Esophagus squamous epithelium (tissue), 5 donors: ENCODE data around the gene TMEM8B. TPM values are rescaled to one million over a fixed set of nuclear protein-coding genes. Genes with fewer than 3 reads are reported as not detected.

Experiments
- DNase-seq: peaks from one replicate; lab custom pipeline; 2025; lab: John Stamatoyannopoulos, UW
- H3K27ac ChIP-seq, 4 donors: fragments of 200-600 bp; sonication (generic); one replicate each; pipeline ENCODE4 v1.5.1; 2016 to 2019; ENCODE audit warnings: mild to moderate bottlenecking in 1 of 4
- H3K27me3 ChIP-seq, 4 donors: fragments of 200-600 bp; sonication (generic); 1 replicate in 3 of 4; 2 replicates in 1 of 4; pipeline versions ENCODE4 v1.5.1 to v1.6.0; 2017 to 2021; ENCODE audit warnings: antibody characterized with exemption in 1 of 4
- H3K36me3 ChIP-seq, 3 donors: fragments of 200-600 bp; sonication (generic); one replicate each; pipeline ENCODE4 v1.5.1; 2016 to 2019
- H3K4me1 ChIP-seq, 3 donors: fragments of 200-600 bp; sonication (generic); one replicate each; pipeline ENCODE4 v1.5.1; 2017 to 2019
- H3K4me3 ChIP-seq, 4 donors: fragments of 200-600 bp; sonication (generic); 1 replicate in 3 of 4; 2 replicates in 1 of 4; pipeline ENCODE4 v1.5.1; 2016 to 2019; ENCODE audit warnings: mild to moderate bottlenecking in 2 of 4, moderate library complexity in 1 of 4
- H3K9me3 ChIP-seq, 3 donors: fragments of 200-600 bp; sonication (generic); one replicate each; pipeline ENCODE4 v1.5.1; 2016 to 2019
- POLR2A ChIP-seq, 4 donors: fragments of 450-650 bp; IDR thresholded peaks; one replicate each; pipeline ENCODE4 v1.6.1; 2017; ENCODE audit warnings: antibody characterized with exemption in 4 of 4, mild to moderate bottlenecking in 4 of 4, moderate library complexity in 3 of 4
- WGBS, 2 donors: methylation state at CpG; one replicate each; pipeline ENCODE4 v1.1.5; 2018; 5-methylcytosine and 5-hydroxymethylcytosine counted together
- intact Hi-C: fragments of 100-400 bp; cut with DNase I; formaldehyde crosslinking; loops from one replicate; pipeline ENCODE4 v1.15.0; 2022
- total RNA-seq, 4 donors: library from RNA; depleted of rRNA; stranded (reverse); fragments of >200 nt; gene quantifications; one replicate each; pipeline ENCODE4 v1.1.0, GENCODE V29; 2016
- TF ChIP-seq, protein P1 (sequence below), 6 experiments: fragments of 450-650 bp in 4 of 6; fragments of 200-600 bp in 2 of 6; sonication (generic) in 2 of 6; IDR thresholded peaks; one replicate each; pipeline ENCODE4 v1.5.1; 2016 to 2019; ENCODE audit warnings: antibody characterized with exemption in 6 of 6, mild to moderate bottlenecking in 4 of 6, moderate library complexity in 4 of 6
- donor health status: DM: yes; HTN: yes; CAD: no.

TMEM8B gene
- total RNA-seq, 4 donors from 2014 or later, result 0.35 to 4.8 (median 1.4) TPM

DNA sequence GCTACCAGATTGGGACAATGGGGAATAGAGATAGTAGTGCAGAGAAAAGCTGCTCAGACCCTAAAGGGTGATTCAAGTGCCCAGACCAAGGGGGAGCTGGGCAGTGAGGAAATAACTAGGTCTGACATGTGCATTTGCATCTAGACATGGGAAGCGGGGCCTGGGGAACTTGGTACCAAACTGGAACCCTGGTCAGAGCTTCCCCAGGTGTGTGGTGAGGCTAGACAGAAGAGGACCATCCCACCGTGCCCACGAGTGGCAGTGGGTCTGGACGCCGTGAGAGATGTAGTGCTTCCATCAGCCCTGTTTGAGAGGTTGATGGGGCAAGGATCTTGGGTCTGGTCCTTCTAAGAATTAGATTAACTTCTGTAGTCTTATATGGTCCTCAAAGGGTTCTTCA lies 7.6 kb downstream of the TMEM8B start:
- H3K9me3 ChIP-seq, result no peaks in the 10 kb centered on the region
- no peak for TF ChIP-seq POLR2A (IDR thresholded peaks at IDR 0.05)
- DNase-seq, result no peak
- no peak overlapping the region for H3K4me3 ChIP-seq
- WGBS, 2 donors, result 90 to 91% methylated on average over 5 of the region's 5 CpGs
- H3K27ac ChIP-seq, result no peak overlapping the region
- no peaks in the 10 kb centered on the region for H3K36me3 ChIP-seq
- H3K4me1 ChIP-seq, result peaks cover 5 to 31% (median 11%) of the 10 kb centered on the region in 3 donors
- intact Hi-C loops, result no loop called here
- H3K27me3 ChIP-seq, result peaks cover 0 to 38% (median 0%) of the 10 kb centered on the region in 4 donors

DNA sequence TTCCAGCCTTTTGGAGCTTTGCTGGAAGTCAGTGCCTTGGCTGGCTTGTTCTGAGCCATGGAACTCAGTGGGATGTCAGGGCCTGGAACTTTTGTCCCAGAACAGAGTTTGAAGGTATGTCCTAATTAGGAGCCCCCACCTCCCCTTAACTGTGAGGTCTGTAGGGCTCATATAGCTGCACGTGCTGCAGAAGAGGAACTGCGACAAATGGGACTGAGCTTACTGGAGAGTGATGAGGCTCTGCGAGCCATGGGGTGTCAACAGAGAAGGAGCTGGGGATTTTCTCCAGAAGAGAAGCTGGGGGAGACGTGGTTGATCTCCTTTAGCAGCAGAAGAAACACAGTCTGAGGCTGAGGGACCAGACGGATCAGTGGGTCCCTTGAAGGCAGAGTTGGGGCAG lies 10.9 kb downstream of the TMEM8B start:
- 83 to 100% methylated on average over 2 to 5 of the region's 5 CpGs for WGBS, 2 donors
- DNase-seq, result no peak
- Histone ChIP-seq H3K4me1 (peaks cover 12 to 29% (median 14%) of the 10 kb centered on the region in 3 donors), H3K4me3 (no peak overlapping the region), H3K36me3 (no peaks in the 10 kb centered on the region), H3K27me3 (peaks cover 0 to 57% (median 0%) of the 10 kb centered on the region in 4 donors), H3K27ac (no peak overlapping the region), H3K9me3 (no peaks in the 10 kb centered on the region)
- TF ChIP-seq, protein P1, sequence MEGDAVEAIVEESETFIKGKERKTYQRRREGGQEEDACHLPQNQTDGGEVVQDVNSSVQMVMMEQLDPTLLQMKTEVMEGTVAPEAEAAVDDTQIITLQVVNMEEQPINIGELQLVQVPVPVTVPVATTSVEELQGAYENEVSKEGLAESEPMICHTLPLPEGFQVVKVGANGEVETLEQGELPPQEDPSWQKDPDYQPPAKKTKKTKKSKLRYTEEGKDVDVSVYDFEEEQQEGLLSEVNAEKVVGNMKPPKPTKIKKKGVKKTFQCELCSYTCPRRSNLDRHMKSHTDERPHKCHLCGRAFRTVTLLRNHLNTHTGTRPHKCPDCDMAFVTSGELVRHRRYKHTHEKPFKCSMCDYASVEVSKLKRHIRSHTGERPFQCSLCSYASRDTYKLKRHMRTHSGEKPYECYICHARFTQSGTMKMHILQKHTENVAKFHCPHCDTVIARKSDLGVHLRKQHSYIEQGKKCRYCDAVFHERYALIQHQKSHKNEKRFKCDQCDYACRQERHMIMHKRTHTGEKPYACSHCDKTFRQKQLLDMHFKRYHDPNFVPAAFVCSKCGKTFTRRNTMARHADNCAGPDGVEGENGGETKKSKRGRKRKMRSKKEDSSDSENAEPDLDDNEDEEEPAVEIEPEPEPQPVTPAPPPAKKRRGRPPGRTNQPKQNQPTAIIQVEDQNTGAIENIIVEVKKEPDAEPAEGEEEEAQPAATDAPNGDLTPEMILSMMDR (IDR thresholded peaks at IDR 0.05), result no peak
- TF ChIP-seq POLR2A (IDR thresholded peaks at IDR 0.05), result no peak
- intact Hi-C loops, result no loop called here

DNA sequence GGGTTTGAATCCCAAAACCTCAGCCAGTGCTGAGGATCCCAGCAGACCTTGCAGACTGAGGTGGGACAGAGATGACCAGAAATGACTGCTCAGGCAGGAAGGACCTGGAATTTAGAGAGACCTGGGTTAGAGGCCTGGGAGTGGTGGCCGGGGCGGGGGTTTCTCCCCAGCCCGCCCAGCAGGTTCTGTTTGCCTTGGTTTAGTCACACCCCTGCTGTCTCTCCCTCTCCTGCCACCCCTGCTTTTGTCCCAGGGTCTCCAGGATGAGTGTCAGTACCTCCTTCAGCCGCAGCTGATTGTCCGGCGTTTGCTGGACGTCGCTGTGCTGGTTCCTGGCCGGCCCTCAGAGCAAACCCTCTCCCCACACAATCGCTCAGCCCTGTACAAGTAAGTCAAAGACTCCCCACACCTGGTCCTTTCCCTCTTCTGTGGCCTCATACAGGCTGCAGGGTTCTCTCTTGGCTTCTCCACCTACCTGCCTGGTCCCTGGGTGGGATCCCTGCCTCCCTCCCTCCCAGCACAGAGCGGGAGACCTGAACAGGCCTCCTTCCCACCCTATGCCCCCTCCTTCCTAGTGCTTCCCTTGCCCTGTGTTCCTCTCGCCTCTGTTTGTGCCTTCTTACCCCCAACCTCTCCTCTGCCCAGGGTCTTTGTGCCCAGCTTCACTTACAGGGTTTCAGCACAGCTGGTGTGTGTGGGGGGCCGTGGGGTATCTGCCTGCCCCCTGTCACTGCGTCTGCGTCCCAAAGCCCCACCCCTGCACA lies 12.0 kb downstream of the TMEM8B start:
- no peak for DNase-seq
- Histone ChIP-seq H3K9me3 (no peaks in the 10 kb centered on the region), H3K36me3 (no peaks in the 10 kb centered on the region), H3K27me3 (peaks cover 0 to 58% (median 0%) of the 10 kb centered on the region in 4 donors), H3K27ac (no peak overlapping the region), H3K4me3 (no peak overlapping the region), H3K4me1 (peaks cover 23 to 38% (median 26%) of the 10 kb centered on the region in 3 donors)
- 92 to 94% methylated on average over 13 to 14 of the region's 15 CpGs for whole genome bisulfite sequencing, 2 donors
- TF ChIP-seq POLR2A (IDR thresholded peaks at IDR 0.05), result no peak
- intact Hi-C loops, result no loop called here

DNA sequence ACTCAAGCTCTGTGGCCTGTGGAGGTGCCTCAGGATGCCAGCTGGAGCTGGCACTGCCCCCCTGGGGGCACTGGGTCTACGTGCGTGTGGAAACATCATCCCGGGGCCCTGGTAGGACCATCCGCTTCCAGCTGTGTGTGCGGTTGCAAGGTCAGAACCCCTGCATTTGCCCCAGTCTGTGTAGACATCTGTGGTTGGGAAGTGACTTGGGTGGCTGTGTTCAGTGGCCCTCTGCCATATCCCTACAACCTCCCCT lies 12.5 kb downstream of the TMEM8B start:
- WGBS, 2 donors, result no CpG with 5 or more reads among the region's 5 CpGs

DNA sequence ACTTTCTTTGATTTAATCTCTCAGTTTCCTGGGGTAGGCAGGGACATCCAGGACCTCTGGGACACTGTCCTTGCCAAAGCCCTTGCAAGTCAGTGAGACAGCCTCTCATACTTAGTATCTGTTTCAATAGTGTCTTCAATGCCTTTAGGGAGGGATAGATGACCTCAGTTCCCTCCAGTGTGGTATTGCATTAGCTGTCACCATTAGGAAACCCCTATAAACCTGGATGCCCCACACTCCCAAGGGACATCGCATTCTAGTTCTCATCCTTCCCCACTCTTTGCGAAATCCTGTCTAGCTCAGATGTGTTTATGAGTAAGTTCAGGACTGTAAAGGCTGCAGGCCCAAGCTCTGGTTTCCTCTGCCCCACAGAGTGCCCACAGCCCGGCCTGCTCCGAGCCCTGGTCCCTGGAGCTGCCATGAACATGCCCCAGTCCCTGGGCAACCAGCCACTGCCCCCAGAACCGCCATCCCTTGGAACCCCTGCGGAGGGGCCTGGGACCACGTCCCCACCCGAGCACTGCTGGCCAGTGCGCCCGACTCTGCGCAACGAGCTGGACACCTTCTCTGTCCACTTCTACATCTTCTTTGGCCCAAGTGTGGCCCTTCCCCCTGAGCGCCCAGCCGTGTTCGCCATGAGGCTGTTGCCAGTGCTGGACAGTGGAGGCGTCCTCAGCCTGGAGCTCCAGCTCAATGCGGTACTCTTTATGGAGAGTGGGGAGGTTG lies 13.2 kb downstream of the TMEM8B start:
- Histone ChIP-seq H3K4me3 (no peak overlapping the region), H3K36me3 (peaks cover 0 to 9% (median 0%) of the 10 kb centered on the region in 3 donors), H3K27me3 (peaks cover 0 to 64% (median 0%) of the 10 kb centered on the region in 4 donors), H3K9me3 (no peaks in the 10 kb centered on the region), H3K4me1 (peaks cover 27 to 49% (median 30%) of the 10 kb centered on the region in 3 donors), H3K27ac (no peak overlapping the region)
- no peak for DNase-seq
- 87 to 94% methylated on average over 4 to 11 of the region's 17 CpGs for whole genome bisulfite sequencing, 2 donors
- intact Hi-C loops, result no loop called here
- no peak for TF ChIP-seq POLR2A (IDR thresholded peaks at IDR 0.05)
- TF ChIP-seq, protein P1 (IDR thresholded peaks at IDR 0.05), result no peak

More for the DNA sequence above, 12.5 kb downstream of the TMEM8B start:
- Histone ChIP-seq H3K4me3 (no peak overlapping the region), H3K4me1 (peaks cover 27 to 43% (median 30%) of the 10 kb centered on the region in 3 donors), H3K27me3 (peaks cover 0 to 63% (median 0%) of the 10 kb centered on the region in 4 donors), H3K36me3 (peaks cover 0 to 3% (median 0%) of the 10 kb centered on the region in 3 donors), H3K27ac (no peak overlapping the region), H3K9me3 (no peaks in the 10 kb centered on the region)
- no peak for DNase-seq
- intact Hi-C loops, result no loop called here
- TF ChIP-seq POLR2A (IDR thresholded peaks at IDR 0.05), result no peak
- TF ChIP-seq, protein P1 (IDR thresholded peaks at IDR 0.05), result no peak

DNA sequence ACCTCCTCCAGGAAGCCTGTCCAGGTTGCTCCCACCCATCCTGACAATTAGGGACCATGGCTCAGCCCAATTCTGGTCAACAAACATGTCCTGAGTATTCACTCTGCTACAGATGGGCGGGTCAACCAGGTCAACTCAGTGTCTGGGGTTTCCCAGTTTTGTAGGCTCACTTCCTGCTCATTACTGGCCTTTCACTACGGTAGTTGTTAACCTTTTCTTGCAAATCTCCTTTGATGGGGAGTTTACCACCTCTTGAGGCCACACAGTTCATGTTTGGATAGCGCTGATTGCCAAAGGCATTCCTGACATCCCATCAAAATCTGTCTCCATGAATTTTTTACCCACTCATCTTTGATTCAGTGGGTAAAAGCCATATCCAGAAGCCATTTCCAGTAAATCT lies 13.8 kb downstream of the TMEM8B start:
- DNase-seq, result no peak
- intact Hi-C loops, result no loop called here
- H3K9me3 ChIP-seq, result no peaks in the 10 kb centered on the region
- peaks cover 29 to 54% (median 30%) of the 10 kb centered on the region in 3 donors for H3K4me1 ChIP-seq
- H3K27me3 ChIP-seq, result peaks cover 0 to 67% (median 0%) of the 10 kb centered on the region in 4 donors
- TF ChIP-seq POLR2A (IDR thresholded peaks at IDR 0.05), result no peak
- TF ChIP-seq, protein P1 (IDR thresholded peaks at IDR 0.05), result no peak
- peaks cover 0 to 10% (median 0%) of the 10 kb centered on the region in 3 donors for H3K36me3 ChIP-seq
- no peak overlapping the region for H3K27ac ChIP-seq
- WGBS, 2 donors, result 70% methylated on average over 3 of the region's 3 CpGs
- no peak overlapping the region for H3K4me3 ChIP-seq
